PC-9 (cell line): ENCODE results near the gene MALRD1. TPM values are rescaled to one million over a fixed set of nuclear protein-coding genes. Genes with fewer than 3 reads are reported as not detected.

Experiments used
- BruUV-seq: library from RNA; stranded (reverse); fragments of 400-500 nt; replicated peaks from 2 replicates; lab custom pipeline; 2021; lab: Mats Ljungman, UMichigan
- CTCF ChIA-PET: fragments of 300-600 bp; sonication (Branson Sonifier 250); formaldehyde crosslinking; loops from one replicate; lab custom pipeline; 2022; ENCODE audit warnings: antibody characterized with exemption; lab: Charles Lee
- POLR2A ChIA-PET: fragments of 300-600 bp; sonication (Branson Sonifier 250); formaldehyde crosslinking; loops from one replicate; lab custom pipeline; 2022; ENCODE audit warnings: antibody characterized with exemption; ENCODE audit not compliant: unreplicated experiment; lab: Charles Lee
- DNase-seq, 2 experiments: peaks; one replicate each; pipeline versions ENCODE4 v3.0.0 to v3.0.0-alpha.2; 2015 to 2022; ENCODE audit warnings: mixed read lengths in 1 of 2
- H2AFZ ChIP-seq: fragments of 200-600 bp; sonication (generic); 2 replicates; pipeline ENCODE4 v1.8.1; 2017; ENCODE audit warnings: antibody characterized with exemption
- H3F3A ChIP-seq: fragments of 200-600 bp; sonication (generic); 2 replicates; pipeline ENCODE4 v1.8.1; 2017; ENCODE audit warnings: antibody characterized with exemption, mild to moderate bottlenecking, low read depth; ENCODE audit not compliant: insufficient read depth
- H3K27ac ChIP-seq: fragments of 200-600 bp; sonication (generic); 2 replicates; pipeline ENCODE4 v1.6.1; 2016; ENCODE audit warnings: mixed run types
- H3K27me3 ChIP-seq: fragments of 200-600 bp; sonication (generic); 2 replicates; pipeline ENCODE4 v1.6.1; 2016; ENCODE audit warnings: low read depth, mixed run types; ENCODE audit not compliant: insufficient read depth
- H3K36me3 ChIP-seq: fragments of 200-600 bp; sonication (generic); 2 replicates; pipeline ENCODE4 v1.6.1; 2016; ENCODE audit warnings: low read depth, mixed run types
- H3K4me1 ChIP-seq: fragments of 200-600 bp; sonication (generic); replicated peaks from 2 replicates; pipeline ENCODE4 v1.6.1; 2016; ENCODE audit warnings: mixed run types; ENCODE audit not compliant: insufficient read depth
- H3K4me2 ChIP-seq: fragments of 200-600 bp; sonication (generic); 2 replicates; pipeline ENCODE4 v1.6.1; 2017; ENCODE audit warnings: mixed run types
- H3K4me3 ChIP-seq: fragments of 200-600 bp; sonication (generic); 2 replicates; pipeline ENCODE4 v1.6.1; 2016; ENCODE audit warnings: mixed run types
- H3K79me2 ChIP-seq: fragments of 200-600 bp; sonication (generic); 2 replicates; pipeline ENCODE4 v1.6.1; 2017; ENCODE audit warnings: low read depth, mixed run types
- H3K9me2 ChIP-seq: fragments of 200-600 bp; sonication (generic); 2 replicates; pipeline ENCODE4 v1.8.1; 2017; ENCODE audit warnings: mild to moderate bottlenecking; ENCODE audit not compliant: insufficient read depth
- H3K9me3 ChIP-seq: fragments of 200-600 bp; sonication (generic); 2 replicates; pipeline ENCODE4 v1.8.1; 2016; ENCODE audit warnings: low read depth; ENCODE audit not compliant: insufficient read depth
- H4K20me1 ChIP-seq: fragments of 200-600 bp; sonication (generic); 2 replicates; pipeline ENCODE4 v1.8.1; 2017; ENCODE audit not compliant: insufficient read depth
- CTCF ChIP-seq: fragments of 200-600 bp; sonication (generic); conservative IDR thresholded peaks from 2 replicates; pipeline ENCODE4 v1.6.1; 2017; ENCODE audit warnings: mixed run types, antibody characterized with exemption, mild to moderate bottlenecking, moderate library complexity
- EZH2 ChIP-seq: fragments of 200-600 bp; sonication (generic); IDR thresholded peaks from 2 replicates; pipeline ENCODE4 v1.8.0; 2017; ENCODE audit warnings: antibody characterized with exemption, low read depth
- intact Hi-C: fragments of 100-400 bp; cut with micrococcal nuclease; formaldehyde crosslinking; loops from one replicate; pipeline ENCODE4 v1.10.0; 2022; ENCODE audit not compliant: unreplicated experiment
- total RNA-seq: library from RNA; stranded (reverse); gene quantifications from 2 replicates; pipeline ENCODE4 v1.2.3, GENCODE V29; 2021

The MALRD1 gene
- total RNA-seq, 1 experiment from 2014 or later, result not detected

- H3K4me2 ChIP-seq, result no peak overlapping the region
- H2AFZ ChIP-seq, result no peak overlapping the region
- DNase-seq, result no peak
- no peaks in the 10 kb centered on the region for H3K4me1 ChIP-seq
- intact Hi-C loops, result no loop called here
- no peaks in the 10 kb centered on the region for H3K36me3 ChIP-seq
- ChIA-PET CTCF (no interaction called here), POLR2A (no interaction called here)
- TF ChIP-seq CTCF (no peak), EZH2 (no peak)
- H3K4me3 ChIP-seq, result no peak overlapping the region
- H3K27me3 ChIP-seq, result no peaks in the 10 kb centered on the region
- no peaks in the 10 kb centered on the region for H3K79me2 ChIP-seq
- no peaks in the 10 kb centered on the region for H3K9me2 ChIP-seq
- no TSS peak for BruUV-seq
- H4K20me1 ChIP-seq, result no peaks in the 10 kb centered on the region
- H3K27ac ChIP-seq, result no peak overlapping the region
- H3F3A ChIP-seq, result no peaks in the 10 kb centered on the region
- H3K9me3 ChIP-seq, result no peaks in the 10 kb centered on the region
Observed at GRCh38 chr10:19653931-19654330, 605.3 kb downstream of the MALRD1 start.

- Histone ChIP-seq H3K4me2 (no peak overlapping the region), H3K9me2 (no peaks in the 10 kb centered on the region), H3K27me3 (no peaks in the 10 kb centered on the region), H4K20me1 (no peaks in the 10 kb centered on the region), H3K9me3 (no peaks in the 10 kb centered on the region), H2AFZ (no peak overlapping the region), H3K79me2 (no peaks in the 10 kb centered on the region), H3K36me3 (no peaks in the 10 kb centered on the region), H3K4me1 (no peaks in the 10 kb centered on the region), H3F3A (no peaks in the 10 kb centered on the region), H3K27ac (no peak overlapping the region), H3K4me3 (no peak overlapping the region)
- DNase-seq, result no peak
- ChIA-PET POLR2A (no interaction called here), CTCF (no interaction called here)
- TF ChIP-seq EZH2 (no peak), CTCF (no peak)
- intact Hi-C loops, result no loop called here
- no TSS peak for BruUV-seq
Observed at GRCh38 chr10:19654576-19654975, 606.0 kb downstream of the MALRD1 start.

- POLR2A ChIA-PET, result no interaction called here
- CTCF ChIA-PET, result no interaction called here
- no peaks in the 10 kb centered on the region for H3K9me3 ChIP-seq
- no peak for TF ChIP-seq EZH2
- no peak for TF ChIP-seq CTCF
- H3K4me2 ChIP-seq, result no peak overlapping the region
- no peak for DNase-seq
- no peaks in the 10 kb centered on the region for H3K79me2 ChIP-seq
- no peaks in the 10 kb centered on the region for H4K20me1 ChIP-seq
- no peaks in the 10 kb centered on the region for H3K27me3 ChIP-seq
- H3K9me2 ChIP-seq, result no peaks in the 10 kb centered on the region
- H3K4me1 ChIP-seq, result no peaks in the 10 kb centered on the region
- no peak overlapping the region for H2AFZ ChIP-seq
- BruUV-seq, result no TSS peak
- intact Hi-C loops, result no loop called here
- H3K36me3 ChIP-seq, result no peaks in the 10 kb centered on the region
- no peak overlapping the region for H3K27ac ChIP-seq
- H3F3A ChIP-seq, result no peaks in the 10 kb centered on the region
- no peak overlapping the region for H3K4me3 ChIP-seq
Observed at GRCh38 chr10:19656420-19657042, 607.9 kb downstream of the MALRD1 start.
